HG02623 (cell line): ENCODE results near the gene ATG9A.

Source experiments
- ATAC-seq: cut with Tn5 transposase; IDR thresholded peaks from one replicate; pipeline ENCODE4 v1.9.1; 2021; ENCODE audit warnings: moderate library complexity; ENCODE audit not compliant: unreplicated experiment

The ATG9A gene

DNA sequence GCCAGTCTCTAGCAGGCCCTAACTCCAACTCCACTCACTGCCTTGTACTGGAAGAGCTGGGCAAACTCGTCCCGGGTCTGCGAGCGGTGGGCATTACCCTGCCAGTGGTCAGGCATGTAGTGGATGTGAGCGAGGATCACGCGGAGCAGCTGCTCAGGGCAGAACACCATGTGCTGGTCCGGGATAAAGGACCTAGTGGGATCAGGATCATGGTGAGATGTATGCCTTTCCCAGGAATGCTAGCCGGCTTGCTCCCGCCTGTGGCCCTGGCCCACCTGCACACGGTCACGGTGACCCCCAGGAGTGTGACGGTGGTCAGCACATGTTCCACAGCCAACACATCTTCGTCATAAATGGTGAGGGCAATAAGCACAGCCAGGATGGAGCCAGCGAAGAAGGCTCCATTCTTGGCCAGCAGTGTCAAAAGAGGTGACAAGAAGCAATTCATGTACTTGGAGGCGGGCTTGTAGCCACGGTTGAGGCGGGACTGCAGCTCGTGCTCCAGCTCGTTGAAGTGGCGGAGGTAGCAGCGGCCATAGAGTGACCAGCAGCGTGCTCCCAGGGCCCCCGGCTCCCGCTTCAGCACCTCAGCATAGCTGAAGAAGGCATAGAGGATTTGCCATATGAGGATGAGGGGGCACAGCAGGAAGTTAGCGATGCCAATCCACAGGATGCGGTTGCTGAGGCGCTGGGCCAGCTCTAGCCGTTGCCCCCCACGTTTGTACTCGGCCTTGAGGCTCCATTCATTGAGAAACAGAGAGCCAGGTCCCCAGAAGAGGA lies 5.4 kb downstream of the ATG9A start:
- ATAC-seq = no peak

DNA sequence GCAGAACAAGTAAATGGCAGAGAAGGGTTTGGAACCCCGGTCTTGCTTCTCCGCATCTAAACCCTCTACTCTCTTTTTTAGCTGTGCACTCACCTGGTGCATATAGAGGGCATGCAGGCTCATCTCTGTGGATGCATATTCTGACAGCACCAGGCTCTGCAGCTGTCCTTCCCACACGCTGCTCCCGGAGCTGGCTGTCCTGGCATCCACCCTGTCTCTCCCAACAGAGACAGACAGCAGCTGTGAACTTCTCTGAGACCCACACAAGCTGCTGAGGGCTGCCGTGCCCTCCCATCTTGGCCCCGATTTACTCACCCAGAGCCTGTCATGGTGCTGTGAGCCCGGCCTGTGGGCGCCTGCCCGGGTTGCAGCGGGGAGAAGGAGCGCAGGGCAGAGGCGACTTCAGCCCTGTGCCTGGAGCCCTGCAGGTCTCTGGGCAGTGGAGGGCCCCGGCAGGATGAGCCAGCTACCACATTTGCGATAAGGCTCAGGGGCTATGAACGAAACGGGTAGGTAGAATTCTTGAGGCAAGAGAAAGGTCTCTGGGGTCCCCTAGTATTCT lies 7.4 kb downstream of the ATG9A start:
- ATAC-seq = no peak

DNA sequence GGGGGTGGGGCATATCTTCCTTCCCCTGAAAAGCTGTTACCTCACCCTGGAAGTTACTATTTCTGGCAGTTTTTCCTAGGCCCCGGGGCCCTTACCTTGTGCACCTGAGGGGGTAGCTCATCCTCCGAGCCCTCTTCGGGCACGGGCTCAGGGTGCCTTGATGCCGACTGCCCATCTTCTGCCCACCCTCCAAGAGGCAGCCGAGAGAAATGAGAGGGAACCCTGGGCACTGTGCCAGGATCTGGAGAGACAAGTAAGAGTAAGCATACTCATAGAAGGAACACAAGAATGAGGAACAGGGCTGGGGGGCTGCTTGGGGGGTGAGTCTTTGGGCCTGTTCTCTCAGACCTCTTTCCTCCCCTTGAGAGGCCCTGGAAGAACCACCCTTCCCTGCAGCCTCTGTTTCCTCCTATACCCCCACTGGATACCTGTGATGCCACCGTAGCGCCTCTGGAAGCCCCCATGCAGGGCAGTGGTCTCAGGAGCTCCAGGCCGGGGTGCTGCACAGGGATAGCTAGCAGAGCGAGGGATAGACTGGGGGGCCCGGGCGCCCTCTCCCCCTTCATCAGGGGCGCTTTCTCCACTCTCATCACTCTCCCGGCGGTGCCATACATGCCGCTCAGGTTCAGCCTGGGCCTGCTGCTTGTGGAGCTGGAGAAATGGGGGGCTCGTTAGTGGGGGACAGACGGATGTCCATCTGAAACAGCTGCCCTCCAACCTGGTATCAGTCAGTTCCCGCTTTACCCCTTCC lies 8.6 kb downstream of the ATG9A start:
- no peak for ATAC-seq

DNA sequence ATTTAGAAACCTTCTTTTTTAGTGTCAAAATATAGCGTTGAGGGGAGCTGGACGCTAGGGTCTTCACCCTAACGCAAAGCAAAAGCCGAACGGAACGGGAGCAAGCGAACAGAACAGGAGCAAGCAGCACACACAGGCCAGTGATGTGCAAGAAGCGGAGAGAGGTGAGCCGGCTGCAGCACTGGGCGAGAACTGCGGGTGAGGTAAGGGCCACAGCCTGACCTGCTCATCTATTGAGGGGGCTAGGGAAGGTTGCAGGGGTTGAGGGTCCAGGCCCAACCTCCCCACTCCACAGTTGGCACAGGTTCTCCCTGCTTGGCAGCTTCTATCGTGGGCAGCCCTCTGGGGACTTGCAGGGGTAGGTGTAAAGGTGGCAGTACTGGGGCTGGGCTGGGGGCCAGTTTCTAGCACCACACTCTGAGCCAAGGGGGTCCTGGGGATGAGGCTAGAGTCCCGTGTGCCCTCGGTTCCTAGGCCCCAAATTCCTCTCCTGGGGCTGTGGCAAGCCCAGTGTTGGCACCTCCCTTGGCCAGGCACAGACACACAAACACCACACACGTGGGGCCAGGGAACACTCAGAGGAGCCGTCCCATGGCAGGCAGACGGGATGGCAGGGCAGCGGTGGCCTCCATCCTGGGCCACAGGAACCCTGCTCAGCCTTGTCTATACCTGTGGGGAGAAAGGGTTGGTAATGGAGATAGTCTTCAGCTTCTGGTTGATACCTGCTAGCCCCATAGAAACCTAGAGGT lies 9.5 kb downstream of the ATG9A start:
- no peak for ATAC-seq

DNA sequence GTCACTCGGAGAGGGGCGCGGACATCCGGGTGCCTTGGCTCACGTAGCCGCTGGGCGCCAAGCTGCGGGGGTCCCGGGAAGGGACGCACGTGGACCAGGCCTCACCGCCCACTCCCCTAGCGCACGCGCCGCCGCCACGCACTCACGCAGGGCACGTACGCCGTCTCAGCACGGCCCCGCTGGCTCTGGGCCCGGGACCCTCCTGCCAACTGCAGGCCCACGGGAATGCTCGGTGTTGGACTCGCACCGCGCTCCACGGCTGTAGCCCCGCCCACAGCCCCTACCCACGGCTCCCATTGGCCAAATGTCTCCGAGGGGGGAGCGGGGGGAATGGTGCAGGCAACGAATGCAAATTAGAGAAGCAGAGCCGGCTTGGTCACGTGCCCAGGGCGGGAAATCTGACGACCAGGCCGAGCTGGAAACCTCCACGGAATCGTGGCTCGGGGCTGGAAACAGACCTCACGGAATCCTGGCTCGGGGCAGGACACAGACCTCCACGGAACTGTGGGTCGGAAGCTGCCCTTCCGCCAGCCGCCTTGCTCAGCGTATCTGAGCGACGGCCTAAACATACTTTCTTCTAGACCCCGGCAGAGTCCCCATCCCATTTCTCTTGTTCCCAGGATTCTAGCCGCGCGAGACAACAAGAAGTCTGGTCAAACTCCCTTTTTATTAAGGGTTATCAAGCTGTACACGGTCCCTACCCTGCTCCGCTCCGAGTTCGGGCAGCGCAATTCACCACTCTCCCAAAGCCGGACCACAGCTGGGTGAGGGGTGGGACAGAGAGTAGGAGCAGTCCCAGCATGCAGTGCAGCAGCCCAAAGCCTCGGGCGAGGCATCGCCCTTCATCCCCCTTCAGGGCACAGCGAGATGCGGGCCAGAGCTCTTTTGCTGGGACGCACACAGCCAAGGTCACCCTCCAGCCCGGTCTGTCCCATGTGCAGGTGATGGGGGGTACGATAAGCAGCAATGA lies 10.4 kb downstream of the ATG9A start, which contains the start of gene ABCB6:
TSS of gene ABCB6 (minus strand) at position 227 of the 970 bp plus-strand sequence. CDS start 285 bp downstream, outside the sequence.
- peak; percentile 72 for ATAC-seq

DNA sequence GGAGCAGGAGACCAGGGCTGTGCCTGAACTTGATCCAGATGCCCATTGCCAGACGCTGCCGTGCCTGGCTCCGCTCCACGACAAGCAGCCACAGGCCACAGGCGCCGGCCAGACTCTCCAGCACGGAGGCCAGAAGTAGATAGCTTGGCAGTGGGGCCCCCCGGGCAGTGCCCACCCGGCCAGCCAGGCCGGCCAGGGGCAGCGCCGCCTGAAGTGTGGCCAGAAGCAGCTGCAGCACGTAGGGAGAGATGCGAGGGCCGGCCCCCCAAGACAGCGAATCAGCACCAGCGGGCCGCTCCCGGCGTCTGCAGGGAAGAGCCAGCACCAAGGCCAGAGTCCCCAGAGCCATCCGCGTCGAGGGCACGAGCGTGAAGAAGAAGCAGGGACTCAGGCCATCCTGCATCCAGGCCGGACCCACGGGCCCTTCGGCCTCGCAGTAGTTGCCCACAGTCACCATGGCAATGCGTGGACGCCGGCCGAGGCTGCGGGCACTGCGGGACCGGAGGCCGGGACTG lies 11.2 kb downstream of the ATG9A start:
- peak; percentile 18 for ATAC-seq

DNA sequence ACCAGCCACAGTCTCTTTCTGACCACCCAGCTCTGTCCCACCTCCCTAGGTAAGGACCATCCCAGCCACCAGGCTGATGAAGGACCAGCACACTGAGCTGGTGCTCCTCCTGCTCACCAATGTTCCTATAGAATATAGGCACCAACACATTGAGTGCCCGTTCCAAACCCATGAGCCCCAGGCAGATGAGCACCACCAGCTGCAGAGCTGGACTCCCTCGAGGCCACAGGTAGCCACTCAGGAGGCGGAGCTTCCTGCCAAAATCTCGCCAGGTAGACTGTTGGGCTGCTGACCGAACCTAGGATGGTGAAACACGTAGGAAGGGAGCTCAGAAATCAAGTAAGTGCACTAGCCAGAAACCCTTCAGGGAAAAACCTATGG lies 12.9 kb downstream of the ATG9A start:
- ATAC-seq = no peak

DNA sequence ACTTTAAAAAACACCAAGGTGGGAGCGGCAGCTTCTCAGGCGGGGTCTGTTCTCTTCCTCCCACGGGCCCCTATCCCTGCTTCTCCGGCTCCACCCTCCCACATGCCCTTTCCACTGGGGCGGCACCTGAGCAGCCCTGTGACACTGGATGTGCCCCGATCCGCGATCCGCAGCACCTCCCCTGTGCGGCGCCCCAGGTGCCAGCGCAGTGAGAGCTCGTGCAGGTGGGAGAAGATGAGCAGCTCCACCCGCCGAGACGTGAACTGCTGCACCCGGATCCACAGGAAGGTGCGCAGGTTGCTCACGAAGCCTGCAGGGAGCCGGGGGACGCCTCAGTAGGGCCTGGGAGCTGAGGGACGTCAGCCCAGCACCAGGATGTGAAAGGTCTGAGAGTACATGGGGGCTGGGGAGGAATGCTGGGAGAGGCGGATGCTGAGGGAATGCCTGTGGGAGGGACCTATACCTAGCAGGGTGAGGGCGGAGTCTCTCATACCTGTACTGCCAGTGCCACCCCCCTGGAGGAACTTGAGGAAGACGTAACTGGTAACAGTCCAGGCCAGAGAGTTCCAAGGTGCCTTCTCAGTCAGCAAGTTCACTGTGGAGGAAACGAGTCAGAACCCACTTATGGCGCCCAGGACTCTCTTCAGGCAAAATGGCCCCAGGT lies 13.4 kb downstream of the ATG9A start:
- ATAC-seq = no peak

DNA sequence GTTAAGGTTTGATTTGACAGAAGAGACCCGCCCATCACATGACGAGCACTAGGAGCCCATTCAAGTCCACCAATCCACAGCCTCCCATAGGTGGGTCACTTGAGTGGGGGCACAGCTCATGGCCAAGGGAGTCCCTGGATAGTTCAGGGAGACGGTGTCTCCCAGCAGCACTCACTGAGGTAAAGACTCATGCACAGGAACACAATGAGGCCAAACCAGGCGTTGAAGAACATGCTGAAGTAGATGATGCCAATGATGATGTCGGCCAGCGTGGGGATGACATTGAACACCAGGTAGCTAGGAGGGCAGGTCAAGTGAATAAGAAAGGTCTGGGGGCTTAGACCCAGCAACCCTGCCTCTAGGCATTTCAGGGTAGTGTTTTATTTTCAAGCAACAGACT lies 14.7 kb downstream of the ATG9A start:
- no peak for ATAC-seq

DNA sequence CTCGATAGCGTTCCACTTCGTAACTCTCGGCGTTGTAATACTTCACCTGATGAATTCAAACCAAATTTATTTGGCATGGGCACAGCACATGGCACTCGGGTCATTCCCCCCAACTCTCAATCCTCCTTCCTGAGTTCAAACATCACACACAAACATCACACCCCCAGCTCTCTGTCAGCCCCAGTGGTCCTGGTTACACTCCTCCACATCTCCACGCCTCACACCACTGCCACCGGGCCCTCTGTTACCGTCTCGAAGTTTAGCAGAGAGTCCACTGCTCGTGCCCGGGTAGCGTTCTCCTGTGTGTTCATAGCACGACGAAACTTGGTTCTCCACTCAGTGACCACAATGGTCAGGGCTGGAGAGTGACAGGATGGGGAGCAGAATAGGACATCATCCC lies 15.3 kb downstream of the ATG9A start:
- no peak for ATAC-seq

DNA sequence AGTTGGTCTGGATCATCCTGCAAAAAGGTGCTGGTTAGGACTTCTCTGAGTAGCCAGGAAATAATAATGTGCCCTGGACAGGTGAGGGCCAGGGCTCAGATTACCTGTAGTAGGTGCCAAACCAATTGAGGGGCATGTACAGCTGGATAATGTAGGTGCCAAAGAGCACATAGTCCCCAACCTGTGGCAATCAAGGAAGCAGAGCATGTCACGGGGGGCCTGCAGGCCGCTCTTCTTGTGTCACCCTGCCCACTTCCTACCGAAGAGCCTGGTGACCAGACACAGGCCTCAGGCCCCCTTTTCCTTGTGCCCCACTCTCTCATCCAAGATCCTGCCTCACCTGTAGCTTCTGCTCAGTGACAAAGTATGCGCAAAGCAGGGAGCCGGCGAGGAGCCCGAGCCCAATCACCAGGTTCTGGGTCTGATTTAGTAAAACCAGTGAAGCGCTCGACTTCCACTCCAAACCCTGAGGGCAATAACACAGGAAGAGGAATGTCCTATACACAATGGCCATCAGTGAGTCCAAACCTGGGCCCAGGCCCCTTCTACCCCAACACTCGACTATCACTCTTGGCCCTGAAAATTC lies 15.9 kb downstream of the ATG9A start:
- no peak for ATAC-seq

DNA sequence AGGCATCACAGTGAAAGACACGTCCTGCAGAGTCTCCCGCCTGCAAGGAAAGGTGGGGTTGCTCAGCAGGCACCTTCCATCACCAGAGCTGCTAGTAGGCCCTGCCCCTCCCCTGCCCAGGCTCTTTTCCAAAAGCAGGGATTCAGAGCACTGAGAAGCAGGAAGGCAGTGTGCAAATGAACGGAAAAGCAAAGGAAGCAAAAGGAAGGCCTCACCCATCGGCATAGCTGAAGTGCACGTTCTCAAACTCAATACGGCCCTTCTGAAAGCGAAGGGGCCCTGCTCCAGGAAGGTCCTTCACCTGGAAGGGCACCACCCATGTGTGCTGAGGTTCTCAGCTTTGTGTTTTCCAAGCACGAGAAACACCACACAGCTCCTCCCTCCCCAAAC lies 16.4 kb downstream of the ATG9A start:
- ATAC-seq = no peak

DNA sequence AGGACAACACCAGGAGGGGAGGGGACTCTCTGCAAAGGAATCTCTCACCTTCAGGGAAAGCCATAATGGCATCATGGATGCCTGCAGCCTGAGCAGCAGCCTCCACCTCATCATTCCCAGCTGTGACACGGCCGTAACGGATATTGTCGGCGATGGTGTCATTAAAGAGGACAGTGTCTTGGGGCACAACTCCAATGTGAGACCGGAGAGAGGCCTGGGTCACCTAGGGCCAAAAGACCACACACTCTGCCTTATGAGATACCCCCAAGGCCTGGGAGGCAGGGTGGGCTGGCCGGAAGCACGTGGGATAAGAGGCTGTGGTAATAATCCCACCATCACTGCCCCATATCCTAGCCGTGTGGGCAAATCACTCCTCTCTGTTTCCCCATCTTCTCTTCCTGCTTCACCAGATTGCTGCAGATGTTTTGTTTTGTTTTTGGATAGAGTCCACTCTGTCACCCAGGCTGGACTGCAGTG lies 18.5 kb downstream of the ATG9A start:
- ATAC-seq = no peak

DNA sequence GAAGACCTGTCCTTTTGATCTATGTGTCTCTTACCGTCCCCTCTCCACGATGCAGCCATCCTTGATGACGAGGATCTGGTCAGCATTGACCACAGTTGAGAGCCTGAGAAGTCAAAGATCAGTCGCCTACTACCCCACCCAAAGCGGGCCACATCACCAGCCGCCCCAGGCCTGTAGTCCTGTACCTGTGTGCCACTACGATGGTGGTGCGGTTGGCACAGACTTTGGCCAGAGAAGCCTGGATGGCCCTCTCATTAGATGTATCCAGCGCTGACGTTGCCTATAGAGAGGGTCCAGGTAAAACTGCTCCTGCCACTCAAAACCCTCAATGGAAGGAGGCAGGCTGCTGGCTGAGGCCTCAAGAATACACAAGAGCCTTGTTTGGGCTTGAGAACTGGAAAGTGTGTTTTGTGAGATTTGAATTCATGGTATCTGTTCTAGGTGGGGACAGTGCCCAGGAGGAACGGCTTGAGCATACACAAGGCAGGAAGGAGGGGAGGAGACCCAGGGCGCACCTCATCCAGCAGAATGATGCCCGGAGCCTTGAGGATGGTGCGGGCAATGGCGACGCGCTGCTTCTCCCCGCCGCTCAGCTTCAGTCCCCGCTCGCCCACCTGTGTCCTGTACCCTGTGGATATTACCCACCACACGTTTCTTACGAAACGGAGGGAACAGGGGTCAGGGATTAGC lies 19.1 kb downstream of the ATG9A start:
- ATAC-seq = no peak

DNA sequence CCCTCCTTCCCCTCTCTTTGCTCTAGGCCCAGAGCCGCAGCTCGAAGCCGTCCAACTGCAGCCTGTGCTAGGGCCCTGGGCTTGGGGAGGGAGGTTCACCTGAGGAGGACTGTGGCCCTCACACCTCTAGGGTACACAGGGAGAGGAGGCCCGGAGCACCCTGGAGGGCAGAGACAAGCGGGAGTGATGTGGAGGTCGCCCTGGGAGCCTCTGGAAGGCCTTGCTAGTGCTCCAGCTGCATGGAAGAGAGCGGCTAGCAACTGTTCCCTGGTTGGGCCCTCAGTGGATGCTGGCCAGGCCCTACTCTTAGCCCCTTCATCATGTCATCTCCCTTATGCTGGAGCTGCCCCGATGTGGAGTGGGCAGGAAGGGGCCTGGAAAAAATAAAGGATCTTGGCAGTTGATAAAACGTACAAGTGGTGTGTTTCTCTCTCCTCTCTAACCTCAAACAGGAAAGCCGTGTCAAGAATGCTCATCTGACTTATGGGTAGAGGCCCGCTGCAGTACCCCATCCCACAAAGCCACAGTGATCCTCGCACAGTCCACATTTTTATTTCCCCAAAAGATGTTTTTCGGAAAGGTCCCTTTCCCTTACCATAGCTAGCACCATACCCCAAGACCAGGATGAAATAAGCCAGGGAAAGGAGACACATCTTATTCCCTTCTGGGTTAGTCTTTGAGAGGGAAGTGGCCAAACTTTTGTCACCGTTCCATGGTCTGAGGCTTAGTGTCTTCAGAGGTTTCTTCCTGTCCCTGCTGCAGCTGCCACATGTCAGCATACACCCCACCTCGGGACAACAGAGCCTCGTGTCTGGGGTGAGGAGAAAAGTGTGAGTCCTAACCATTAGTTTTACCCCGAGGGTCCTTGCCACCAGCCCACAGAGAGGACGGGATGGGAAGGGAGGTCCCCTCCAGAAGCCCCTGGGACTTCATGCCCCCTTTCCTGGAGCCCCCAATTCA lies 19.9 kb downstream of the ATG9A start:
- no peak for ATAC-seq

DNA sequence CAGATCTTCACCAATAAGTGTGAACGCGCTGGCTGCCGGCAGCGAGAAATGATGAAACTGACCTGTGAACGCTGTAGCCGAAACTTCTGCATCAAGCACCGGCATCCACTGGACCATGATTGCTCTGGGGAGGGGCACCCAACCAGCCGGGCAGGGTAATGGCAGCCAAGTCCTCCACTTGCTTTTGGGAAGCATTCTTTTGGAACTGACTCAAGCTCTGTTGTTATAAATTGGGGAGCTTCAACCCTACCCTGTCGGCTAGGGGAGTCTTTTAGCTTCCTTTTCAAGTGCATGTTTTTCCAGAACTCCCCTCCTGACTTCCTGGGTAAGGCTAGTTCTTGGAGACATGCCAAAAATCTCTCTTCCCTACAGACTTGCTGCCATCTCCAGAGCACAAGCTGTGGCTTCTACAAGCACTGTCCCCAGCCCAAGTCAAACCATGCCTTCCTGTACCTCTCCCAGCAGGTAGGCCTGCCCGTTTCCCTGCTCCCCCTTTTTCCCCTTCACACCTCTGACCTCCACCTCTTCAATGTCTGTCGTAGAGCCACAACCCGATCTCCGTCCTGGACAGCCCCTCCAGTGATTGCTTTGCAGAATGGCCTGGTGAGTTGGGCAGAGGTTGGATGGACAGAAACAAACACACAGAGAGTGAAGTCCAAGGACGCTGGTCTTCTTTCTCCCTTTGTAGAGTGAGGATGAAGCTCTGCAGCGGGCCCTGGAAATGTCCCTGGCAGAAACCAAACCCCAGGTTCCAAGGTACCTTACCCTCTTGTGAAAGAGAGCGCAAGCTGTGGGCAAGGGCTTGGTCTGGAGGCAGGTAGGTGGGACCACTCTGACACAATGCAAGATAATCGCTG lies 21.3 kb downstream of the ATG9A start:
- no peak for ATAC-seq
